ENCODE measurements around the gene TNNT2.

The TNNT2 gene

DNA sequence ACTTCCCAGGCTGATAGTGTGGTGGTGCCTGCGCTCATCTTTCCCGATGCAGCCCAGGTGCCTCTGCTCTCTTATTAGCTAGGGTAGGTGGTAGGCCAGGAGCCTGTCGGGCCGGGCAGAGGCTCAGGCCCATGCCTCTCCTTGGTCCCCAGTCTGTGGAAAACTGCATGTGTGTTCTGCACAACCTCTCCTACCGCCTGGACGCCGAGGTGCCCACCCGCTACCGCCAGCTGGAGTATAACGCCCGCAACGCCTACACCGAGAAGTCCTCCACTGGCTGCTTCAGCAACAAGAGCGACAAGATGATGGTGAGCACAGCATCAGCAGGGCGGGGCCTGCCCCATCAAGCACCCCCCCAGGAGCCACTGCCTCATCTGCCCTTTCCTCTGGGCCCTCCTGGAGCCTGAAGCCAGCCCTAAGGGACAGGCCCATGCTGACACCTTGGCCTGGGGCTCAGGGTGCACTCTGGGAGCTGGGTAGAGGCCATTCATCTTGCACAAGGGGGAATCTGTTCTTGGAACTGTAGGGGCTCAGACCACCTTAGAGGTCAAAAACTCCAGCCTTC is 55.6 kb downstream of the TNNT2 start:
- H3K27ac ChIP-seq (ENCODE audit: low read depth, low read length) = no peak overlapping the region
- no peaks in the 10 kb centered on the region for H3K4me1 ChIP-seq (ENCODE audit: insufficient read depth, low read length)
- no peaks in the 10 kb centered on the region for H3K36me3 ChIP-seq (ENCODE audit: insufficient read depth, low read length)
- H3K9me3 ChIP-seq (ENCODE audit: insufficient read depth, low read depth, low read length) = no peaks in the 10 kb centered on the region
- WGBS = 89% methylated on average over 15 of the region's 15 CpGs
- no peaks in the 10 kb centered on the region; the same call in 1 of the 2 replicates for H3K27me3 ChIP-seq (ENCODE audit: insufficient read depth, low read length)
- H3K4me3 ChIP-seq (ENCODE audit: low read length) = no peak overlapping the region
- H3K9ac ChIP-seq (ENCODE audit: low read depth, low read length) = no peak overlapping the region

DNA sequence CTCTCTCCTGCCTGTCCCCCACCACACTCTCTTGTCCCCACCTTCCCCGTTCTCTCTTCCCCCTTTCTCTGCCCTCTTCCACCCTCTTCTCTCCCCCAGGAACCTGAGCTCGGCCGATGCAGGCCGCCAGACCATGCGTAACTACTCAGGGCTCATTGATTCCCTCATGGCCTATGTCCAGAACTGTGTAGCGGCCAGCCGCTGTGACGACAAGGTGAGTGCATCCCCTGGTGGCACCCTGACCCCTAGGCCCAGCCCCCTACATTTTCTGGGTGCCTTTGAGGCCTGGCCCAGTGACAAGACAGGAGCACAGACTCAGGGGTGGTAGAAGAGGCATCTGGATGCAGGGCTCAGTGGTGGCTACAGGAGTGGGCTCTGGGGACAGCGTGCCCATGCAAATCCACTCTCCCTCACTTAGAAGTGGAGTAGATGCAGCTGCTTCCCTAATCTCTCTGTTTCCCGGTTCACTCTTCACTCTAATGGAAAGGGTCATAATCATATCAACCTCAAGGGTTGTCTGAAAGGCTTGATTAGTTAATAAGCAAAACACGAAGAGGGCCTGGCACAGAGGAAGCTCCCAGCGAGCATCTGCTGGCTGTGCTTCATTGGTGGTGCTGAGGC is 57.2 kb downstream of the TNNT2 start:
- no peaks in the 10 kb centered on the region for H3K4me1 ChIP-seq (ENCODE audit: insufficient read depth, low read length)
- H3K9ac ChIP-seq (ENCODE audit: low read depth, low read length) = no peak overlapping the region
- no peaks in the 10 kb centered on the region for H3K36me3 ChIP-seq (ENCODE audit: insufficient read depth, low read length)
- no peaks in the 10 kb centered on the region; the same call in 1 of the 2 replicates for H3K27me3 ChIP-seq (ENCODE audit: insufficient read depth, low read length)
- H3K4me3 ChIP-seq (ENCODE audit: low read length) = no peak overlapping the region
- H3K9me3 ChIP-seq (ENCODE audit: insufficient read depth, low read depth, low read length) = no peaks in the 10 kb centered on the region
- no peak overlapping the region for H3K27ac ChIP-seq (ENCODE audit: low read depth, low read length)
- WGBS = 93% methylated on average over 12 of the region's 12 CpGs

DNA sequence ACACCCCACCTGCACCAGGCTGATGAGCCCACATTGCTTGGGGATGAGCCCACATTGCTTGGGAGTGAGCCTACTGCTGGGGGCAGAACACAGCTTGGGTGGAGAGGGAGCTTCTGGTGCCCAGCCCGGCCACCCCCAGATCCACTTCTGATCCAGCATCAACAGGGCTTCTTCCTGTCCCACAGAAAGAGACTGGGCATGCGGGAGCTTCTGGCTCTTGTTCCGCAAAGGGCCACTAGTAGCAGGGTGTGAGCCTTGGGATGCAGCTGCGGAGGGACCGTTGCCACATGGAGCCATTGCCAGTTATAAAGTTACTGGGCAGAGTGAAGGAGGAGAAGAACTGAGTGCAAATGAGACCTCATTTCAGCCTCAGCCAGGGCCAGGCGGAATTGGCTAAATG is 57.8 kb downstream of the TNNT2 start:
- WGBS = 94% methylated on average over 6 of the region's 6 CpGs
- H3K4me3 ChIP-seq (ENCODE audit: low read length) = no peak overlapping the region
- no peaks in the 10 kb centered on the region; the same call in 1 of the 2 replicates for H3K27me3 ChIP-seq (ENCODE audit: insufficient read depth, low read length)
- no peak overlapping the region for H3K9ac ChIP-seq (ENCODE audit: low read depth, low read length)
- H3K4me1 ChIP-seq (ENCODE audit: insufficient read depth, low read length) = no peaks in the 10 kb centered on the region
- H3K36me3 ChIP-seq (ENCODE audit: insufficient read depth, low read length) = no peaks in the 10 kb centered on the region
- H3K27ac ChIP-seq (ENCODE audit: low read depth, low read length) = no peak overlapping the region
- no peaks in the 10 kb centered on the region for H3K9me3 ChIP-seq (ENCODE audit: insufficient read depth, low read depth, low read length)

DNA sequence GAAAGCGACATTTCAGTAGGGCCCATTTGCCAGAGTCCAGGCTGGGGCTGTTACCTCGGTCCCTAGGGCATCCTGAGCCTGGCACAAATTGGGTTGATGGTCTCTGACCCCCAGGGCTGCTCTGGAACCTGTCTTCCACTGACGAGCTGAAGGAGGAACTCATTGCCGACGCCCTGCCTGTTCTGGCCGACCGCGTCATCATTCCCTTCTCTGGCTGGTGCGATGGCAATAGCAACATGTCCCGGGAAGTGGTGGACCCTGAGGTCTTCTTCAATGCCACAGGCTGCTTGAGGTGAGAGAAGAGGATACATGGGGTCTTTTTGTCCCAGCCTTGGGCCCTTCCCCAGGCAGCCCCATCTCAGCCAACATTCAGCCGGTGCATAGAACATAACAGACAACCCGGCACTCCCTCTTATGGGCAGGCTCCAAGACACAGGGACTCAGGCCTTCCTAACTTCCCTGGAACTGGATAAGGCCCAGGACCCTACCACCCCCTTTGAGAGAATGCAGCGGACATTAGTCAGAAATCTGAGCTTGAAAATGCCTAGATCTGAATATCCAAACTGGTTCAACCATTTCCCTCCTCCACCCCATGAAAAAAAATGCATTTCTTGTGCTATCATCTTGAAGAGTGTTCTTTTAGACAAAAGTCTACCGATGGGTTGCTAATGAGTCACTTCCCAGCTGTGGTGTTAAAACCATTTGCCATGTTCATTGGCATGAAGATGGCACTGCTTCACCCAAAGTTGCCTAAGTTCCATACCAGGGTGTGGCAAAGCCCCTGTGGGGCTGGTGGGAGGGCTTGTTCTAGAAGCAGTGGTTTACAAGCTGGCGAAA is 58.8 kb downstream of the TNNT2 start:
- Histone ChIP-seq H3K9me3 (ENCODE audit: insufficient read depth, low read depth, low read length) (no peaks in the 10 kb centered on the region), H3K27me3 (ENCODE audit: insufficient read depth, low read length) (no peaks in the 10 kb centered on the region; the same call in 1 of the 2 replicates), H3K36me3 (ENCODE audit: insufficient read depth, low read length) (no peaks in the 10 kb centered on the region), H3K4me1 (ENCODE audit: insufficient read depth, low read length) (no peaks in the 10 kb centered on the region), H3K27ac (ENCODE audit: low read depth, low read length) (no peak overlapping the region), H3K4me3 (ENCODE audit: low read length) (no peak overlapping the region), H3K9ac (ENCODE audit: low read depth, low read length) (no peak overlapping the region)
- 84% methylated on average over 15 of the region's 15 CpGs for WGBS

DNA sequence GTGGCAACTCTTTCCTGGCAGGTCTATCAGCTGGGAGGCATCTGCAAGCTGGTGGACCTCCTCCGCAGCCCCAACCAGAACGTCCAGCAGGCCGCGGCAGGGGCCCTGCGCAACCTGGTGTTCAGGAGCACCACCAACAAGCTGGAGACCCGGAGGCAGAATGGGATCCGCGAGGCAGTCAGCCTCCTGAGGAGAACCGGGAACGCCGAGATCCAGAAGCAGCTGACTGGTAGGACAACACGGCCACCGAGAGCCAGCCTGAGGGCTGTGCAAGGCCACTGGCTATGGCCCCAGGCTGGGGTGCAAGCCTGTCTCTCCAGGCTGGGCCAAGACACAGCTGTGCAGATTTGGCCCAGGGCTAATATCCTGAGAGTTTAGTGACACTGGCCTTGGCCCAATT is 59.9 kb downstream of the TNNT2 start:
- no peaks in the 10 kb centered on the region for H3K4me1 ChIP-seq (ENCODE audit: insufficient read depth, low read length)
- H3K9ac ChIP-seq (ENCODE audit: low read depth, low read length) = no peak overlapping the region
- H3K4me3 ChIP-seq (ENCODE audit: low read length) = no peak overlapping the region
- H3K27ac ChIP-seq (ENCODE audit: low read depth, low read length) = no peak overlapping the region
- H3K27me3 ChIP-seq (ENCODE audit: insufficient read depth, low read length) = no peaks in the 10 kb centered on the region; the same call in 1 of the 2 replicates
- WGBS = 95% methylated on average over 13 of the region's 13 CpGs
- H3K9me3 ChIP-seq (ENCODE audit: insufficient read depth, low read depth, low read length) = no peaks in the 10 kb centered on the region
- no peaks in the 10 kb centered on the region for H3K36me3 ChIP-seq (ENCODE audit: insufficient read depth, low read length)

DNA sequence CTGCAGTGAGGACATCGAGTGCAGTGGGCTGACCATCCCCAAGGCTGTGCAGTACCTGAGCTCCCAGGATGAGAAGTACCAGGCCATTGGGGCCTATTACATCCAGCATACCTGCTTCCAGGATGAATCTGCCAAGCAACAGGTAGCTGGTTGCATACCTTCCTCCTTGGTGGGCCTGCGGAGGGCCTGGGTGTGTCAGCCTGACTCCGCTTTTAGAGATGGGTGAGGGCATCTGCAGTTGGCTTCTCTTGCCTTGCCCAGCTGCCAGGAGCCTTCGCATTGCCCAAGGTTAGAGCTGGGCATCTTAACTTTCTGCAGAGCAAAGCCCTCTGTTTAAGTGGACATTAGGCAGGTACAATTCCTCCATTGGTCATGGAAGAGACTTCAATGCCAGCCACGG is 60.9 kb downstream of the TNNT2 start:
- no peak overlapping the region for H3K27ac ChIP-seq (ENCODE audit: low read depth, low read length)
- no peak overlapping the region for H3K4me3 ChIP-seq (ENCODE audit: low read length)
- H3K4me1 ChIP-seq (ENCODE audit: insufficient read depth, low read length) = no peaks in the 10 kb centered on the region
- WGBS = 95% methylated on average over 5 of the region's 5 CpGs
- H3K36me3 ChIP-seq (ENCODE audit: insufficient read depth, low read length) = no peaks in the 10 kb centered on the region
- H3K9me3 ChIP-seq (ENCODE audit: insufficient read depth, low read depth, low read length) = no peaks in the 10 kb centered on the region
- H3K27me3 ChIP-seq (ENCODE audit: insufficient read depth, low read length) = no peaks in the 10 kb centered on the region; the same call in 1 of the 2 replicates
- H3K9ac ChIP-seq (ENCODE audit: low read depth, low read length) = no peak overlapping the region

DNA sequence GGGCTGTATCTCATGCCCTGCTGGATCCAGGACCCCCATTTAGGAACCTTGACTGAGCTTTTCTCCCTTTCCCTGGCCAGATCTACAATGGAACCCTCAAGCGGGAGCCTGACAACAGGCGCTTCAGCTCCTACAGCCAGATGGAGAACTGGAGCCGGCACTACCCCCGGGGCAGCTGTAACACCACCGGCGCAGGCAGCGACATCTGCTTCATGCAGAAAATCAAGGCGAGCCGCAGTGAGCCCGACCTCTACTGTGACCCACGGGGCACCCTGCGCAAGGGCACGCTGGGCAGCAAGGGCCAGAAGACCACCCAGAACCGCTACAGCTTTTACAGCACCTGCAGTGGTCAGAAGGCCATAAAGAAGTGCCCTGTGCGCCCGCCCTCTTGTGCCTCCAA is 64.4 kb downstream of the TNNT2 start:
- Histone ChIP-seq H3K9me3 (ENCODE audit: insufficient read depth, low read depth, low read length) (no peaks in the 10 kb centered on the region), H3K27ac (ENCODE audit: low read depth, low read length) (no peak overlapping the region), H3K27me3 (ENCODE audit: insufficient read depth, low read length) (peaks cover 10% of the 10 kb centered on the region), H3K9ac (ENCODE audit: low read depth, low read length) (no peak overlapping the region), H3K4me1 (ENCODE audit: insufficient read depth, low read length) (no peaks in the 10 kb centered on the region; the same call in 1 of the 2 replicates), H3K36me3 (ENCODE audit: insufficient read depth, low read length) (no peaks in the 10 kb centered on the region), H3K4me3 (ENCODE audit: low read length) (no peak overlapping the region)
- WGBS = 94% methylated on average over 16 of the region's 16 CpGs

DNA sequence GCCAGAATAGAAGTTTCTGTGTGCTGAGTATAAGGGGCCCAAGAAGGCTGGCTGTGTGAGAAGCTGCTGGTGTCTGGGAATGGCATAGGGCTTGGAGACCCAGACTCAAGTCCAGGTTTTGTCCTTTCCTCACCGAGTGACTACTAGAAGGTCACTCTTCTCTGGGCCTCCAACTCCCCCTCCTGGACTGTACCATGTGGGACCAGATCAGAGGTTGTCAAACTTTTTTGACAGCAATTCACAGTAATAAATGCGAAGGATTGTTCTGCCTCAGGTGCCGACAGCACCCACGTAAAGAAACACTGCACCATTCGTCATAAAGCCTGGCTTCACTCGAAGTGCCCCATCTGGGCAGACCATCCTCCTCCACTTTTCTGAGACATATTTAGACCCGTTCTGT is 65.2 kb downstream of the TNNT2 start:
- Histone ChIP-seq H3K4me3 (ENCODE audit: low read length) (no peak overlapping the region), H3K36me3 (ENCODE audit: insufficient read depth, low read length) (no peaks in the 10 kb centered on the region), H3K9ac (ENCODE audit: low read depth, low read length) (no peak overlapping the region), H3K27ac (ENCODE audit: low read depth, low read length) (no peak overlapping the region), H3K27me3 (ENCODE audit: insufficient read depth, low read length) (peaks cover 13% of the 10 kb centered on the region), H3K9me3 (ENCODE audit: insufficient read depth, low read depth, low read length) (no peaks in the 10 kb centered on the region), H3K4me1 (ENCODE audit: insufficient read depth, low read length) (no peaks in the 10 kb centered on the region; the same call in 1 of the 2 replicates)
- WGBS = 95% methylated on average over 7 of the region's 7 CpGs

DNA sequence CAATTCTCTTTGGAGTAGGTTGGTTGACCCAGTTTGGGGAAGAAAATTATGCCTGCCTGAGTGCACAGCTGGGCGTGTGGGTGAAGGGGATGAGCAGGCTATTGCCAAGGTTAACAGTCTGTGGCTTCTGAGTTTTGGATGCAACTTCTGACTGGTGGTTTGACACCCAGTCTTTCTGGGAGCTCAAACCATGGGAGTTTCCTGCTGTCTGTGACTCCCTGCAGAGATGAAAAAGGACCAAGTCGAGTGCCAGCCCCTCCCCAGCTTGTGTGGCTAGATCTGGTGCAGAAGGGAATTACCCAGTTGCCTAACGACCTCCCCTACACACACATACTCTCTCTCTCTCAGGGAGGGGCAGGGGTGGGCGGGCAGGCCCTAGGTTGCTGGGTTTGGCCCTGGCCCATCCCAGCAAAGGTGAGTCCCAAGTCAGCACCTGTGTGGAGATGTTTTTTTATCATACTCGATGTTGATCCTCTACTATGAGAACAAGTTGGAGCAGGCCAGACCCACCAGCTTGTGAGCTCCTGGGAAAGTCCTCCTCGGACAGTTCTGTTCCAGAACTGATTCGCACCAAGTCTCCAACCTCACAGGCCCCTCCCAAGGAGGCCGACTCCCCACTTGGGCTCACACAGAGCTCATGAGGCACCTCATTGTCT is 66.0 kb downstream of the TNNT2 start:
- no peak overlapping the region for H3K9ac ChIP-seq (ENCODE audit: low read depth, low read length)
- no peaks in the 10 kb centered on the region; the same call in 1 of the 2 replicates for H3K4me1 ChIP-seq (ENCODE audit: insufficient read depth, low read length)
- H3K27ac ChIP-seq (ENCODE audit: low read depth, low read length) = no peak overlapping the region
- H3K9me3 ChIP-seq (ENCODE audit: insufficient read depth, low read depth, low read length) = no peaks in the 10 kb centered on the region
- no peaks in the 10 kb centered on the region for H3K36me3 ChIP-seq (ENCODE audit: insufficient read depth, low read length)
- WGBS = 54% methylated on average over 8 of the region's 8 CpGs
- H3K27me3 ChIP-seq (ENCODE audit: insufficient read depth, low read length) = peaks cover 13% of the 10 kb centered on the region
- no peak overlapping the region for H3K4me3 ChIP-seq (ENCODE audit: low read length)

DNA sequence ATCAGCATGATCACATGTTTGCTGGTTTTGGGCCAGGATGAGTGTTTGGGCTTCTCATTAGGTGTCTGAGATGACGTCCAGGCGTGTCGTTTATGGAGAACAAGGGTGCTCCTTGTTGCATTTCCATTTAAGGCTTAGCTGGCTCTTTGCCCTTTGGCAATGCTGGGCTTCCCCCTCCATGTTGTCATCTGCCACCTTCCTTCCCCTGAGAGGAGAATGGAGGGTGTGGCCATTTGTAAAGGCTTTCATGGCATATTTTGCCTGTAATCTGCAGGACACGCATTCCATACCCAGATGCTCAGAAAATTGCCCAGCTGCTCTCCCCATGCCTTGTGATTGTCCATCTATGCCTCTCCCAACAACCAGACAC is 66.5 kb downstream of the TNNT2 start:
- H3K36me3 ChIP-seq (ENCODE audit: insufficient read depth, low read length) = no peaks in the 10 kb centered on the region
- no peak overlapping the region for H3K4me3 ChIP-seq (ENCODE audit: low read length)
- H3K27me3 ChIP-seq (ENCODE audit: insufficient read depth, low read length) = peaks cover 13% of the 10 kb centered on the region
- no peaks in the 10 kb centered on the region for H3K9me3 ChIP-seq (ENCODE audit: insufficient read depth, low read depth, low read length)
- H3K27ac ChIP-seq (ENCODE audit: low read depth, low read length) = no peak overlapping the region
- no peak overlapping the region for H3K9ac ChIP-seq (ENCODE audit: low read depth, low read length)
- no peaks in the 10 kb centered on the region; the same call in 1 of the 2 replicates for H3K4me1 ChIP-seq (ENCODE audit: insufficient read depth, low read length)
- WGBS = 95% methylated on average over 4 of the region's 4 CpGs

All from HUES64 (cell line).